Activated naive CD4-positive, alpha-beta T cell (primary cell): Measurements from ENCODE around the gene YEATS2.
"Not testable (repeated sequence)": the region's sequence is repeated elsewhere in the genome, so short reads cannot be mapped to it uniquely, and the experiment has no call there.

Experiments used
- DNase-seq, 4 experiments: peaks; one replicate each; lab custom pipeline; 2025; lab: John Stamatoyannopoulos, UW

Gene YEATS2

GRCh38 chr3:183697610-183698317, at the start of gene YEATS2:
TSS of gene YEATS2 (plus strand) at chr3:183697797. CDS start at chr3:183715163, 17,366 bp downstream.
- peak; percentile 41 to 67 (median 50) for DNase-seq

GRCh38 chr3:183650554-183650953, 47.0 kb upstream of the YEATS2 start:
- no peak for DNase-seq

DNA sequence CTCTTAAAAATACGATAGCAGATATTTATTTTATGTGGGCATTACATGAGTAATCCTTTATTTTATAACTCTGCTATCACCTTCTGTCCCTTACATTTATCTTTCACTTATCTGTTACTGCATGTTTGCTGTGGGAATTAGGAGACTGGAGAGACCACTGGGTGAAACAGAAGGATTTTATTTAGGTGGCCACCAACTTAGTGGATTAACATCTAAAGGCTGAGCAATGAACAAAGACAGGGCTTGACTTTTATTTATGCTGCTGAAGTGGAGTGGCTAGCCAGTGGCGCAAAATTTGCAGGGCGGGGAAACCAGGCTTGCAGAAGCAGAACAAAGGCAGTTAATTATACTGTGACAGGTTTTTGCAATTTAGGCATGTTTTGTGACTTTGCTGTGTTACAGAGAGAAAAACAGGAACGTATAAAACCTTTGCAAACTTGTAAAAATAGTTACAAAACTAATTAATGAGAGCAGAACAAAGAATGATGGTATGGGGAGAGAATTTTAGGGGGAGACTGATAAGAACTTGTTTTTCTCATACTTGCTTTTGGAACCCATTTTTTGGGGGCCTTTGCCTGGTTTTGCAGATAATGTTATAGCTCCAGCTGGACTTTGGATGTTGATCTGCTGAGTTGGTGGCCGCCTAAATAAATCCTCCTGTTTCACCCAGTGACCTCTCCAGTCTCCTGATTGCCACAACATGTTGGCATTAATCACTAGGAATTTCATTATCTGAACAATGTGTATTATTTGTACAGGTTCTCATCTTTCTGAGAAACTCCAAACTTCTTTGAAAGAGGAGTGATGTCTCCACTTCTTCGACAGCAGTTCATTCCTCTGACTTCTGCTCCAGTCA, 44.2 kb upstream of the YEATS2 start:
- DNase-seq = no peak

- DNase-seq = no peak
Measured at GRCh38 chr3:183654727-183655126, 42.9 kb upstream of the YEATS2 start.

- DNase-seq = no peak
Measured at GRCh38 chr3:183662099-183662498, 35.5 kb upstream of the YEATS2 start.

DNA sequence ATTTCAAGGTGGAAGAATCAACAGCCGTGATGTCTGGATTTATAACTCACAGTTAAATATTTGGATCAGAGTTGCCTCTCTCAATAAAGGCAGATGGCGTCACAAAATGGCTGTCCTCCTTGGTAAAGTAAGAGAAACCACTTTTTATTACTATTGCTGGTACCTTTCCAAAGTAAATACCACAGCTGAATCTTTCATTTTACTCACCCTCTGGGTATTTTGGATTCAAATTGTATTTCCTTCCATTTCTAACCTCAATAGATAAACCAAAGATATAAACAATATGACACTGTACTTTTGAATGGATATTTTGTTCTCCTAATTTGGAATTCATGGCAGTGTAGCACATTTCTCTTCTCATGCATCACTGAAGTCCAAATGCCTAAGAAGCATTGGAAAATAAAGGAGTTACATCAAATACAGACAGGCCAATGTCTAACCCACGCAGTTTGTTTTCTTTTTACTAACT, 32.6 kb upstream of the YEATS2 start:
- DNase-seq = no peak

DNA sequence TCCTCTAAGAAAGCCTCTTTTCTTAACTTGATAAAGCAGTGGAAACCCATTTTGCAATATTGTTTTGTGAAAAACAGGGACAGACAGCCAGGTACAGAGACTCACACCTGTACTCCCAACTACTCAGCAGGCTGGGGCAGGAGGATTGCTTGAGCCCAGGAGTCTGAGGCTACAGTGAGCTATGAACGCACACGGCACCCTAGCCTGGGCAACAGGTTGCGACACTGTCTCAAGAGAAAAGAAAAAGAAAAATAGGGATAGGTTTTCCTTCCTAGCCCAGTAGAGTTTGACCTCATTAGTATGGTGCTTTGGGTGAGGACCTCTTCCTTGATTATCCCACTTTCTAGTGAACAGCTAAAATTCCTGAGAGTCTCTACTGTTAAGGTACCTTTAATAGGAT, 17.5 kb upstream of the YEATS2 start:
- no peak for DNase-seq

- DNase-seq = no peak
Measured at GRCh38 chr3:183687705-183688104, 9.9 kb upstream of the YEATS2 start.

- DNase-seq = no peak
Measured at GRCh38 chr3:183688874-183689273, 8.7 kb upstream of the YEATS2 start.

DNA sequence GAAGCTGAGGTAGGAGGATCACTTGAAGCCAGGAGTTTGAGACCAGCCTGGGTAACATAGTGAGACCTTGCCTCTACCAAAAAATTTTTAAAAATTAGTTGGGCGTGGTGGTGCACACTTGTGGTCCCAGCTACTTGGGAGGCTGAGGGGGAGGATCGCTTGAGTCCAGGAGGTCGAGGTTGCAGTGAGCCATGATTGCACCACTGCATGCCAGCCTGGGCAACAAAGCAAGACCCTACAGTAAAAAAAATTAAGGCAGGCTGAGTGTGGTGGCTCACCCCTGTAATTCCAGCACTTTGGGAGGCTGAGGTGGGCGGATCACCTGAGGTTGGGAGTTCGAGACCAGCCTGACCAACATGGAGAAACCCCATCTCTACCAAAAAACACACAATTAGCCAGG, 8.0 kb upstream of the YEATS2 start:
- DNase-seq = not testable (repeated sequence)

- DNase-seq = no peak
Measured at GRCh38 chr3:183690402-183690995, 7.1 kb upstream of the YEATS2 start.

GRCh38 chr3:183692436-183692835, 5.2 kb upstream of the YEATS2 start:
- no peak for DNase-seq

DNA sequence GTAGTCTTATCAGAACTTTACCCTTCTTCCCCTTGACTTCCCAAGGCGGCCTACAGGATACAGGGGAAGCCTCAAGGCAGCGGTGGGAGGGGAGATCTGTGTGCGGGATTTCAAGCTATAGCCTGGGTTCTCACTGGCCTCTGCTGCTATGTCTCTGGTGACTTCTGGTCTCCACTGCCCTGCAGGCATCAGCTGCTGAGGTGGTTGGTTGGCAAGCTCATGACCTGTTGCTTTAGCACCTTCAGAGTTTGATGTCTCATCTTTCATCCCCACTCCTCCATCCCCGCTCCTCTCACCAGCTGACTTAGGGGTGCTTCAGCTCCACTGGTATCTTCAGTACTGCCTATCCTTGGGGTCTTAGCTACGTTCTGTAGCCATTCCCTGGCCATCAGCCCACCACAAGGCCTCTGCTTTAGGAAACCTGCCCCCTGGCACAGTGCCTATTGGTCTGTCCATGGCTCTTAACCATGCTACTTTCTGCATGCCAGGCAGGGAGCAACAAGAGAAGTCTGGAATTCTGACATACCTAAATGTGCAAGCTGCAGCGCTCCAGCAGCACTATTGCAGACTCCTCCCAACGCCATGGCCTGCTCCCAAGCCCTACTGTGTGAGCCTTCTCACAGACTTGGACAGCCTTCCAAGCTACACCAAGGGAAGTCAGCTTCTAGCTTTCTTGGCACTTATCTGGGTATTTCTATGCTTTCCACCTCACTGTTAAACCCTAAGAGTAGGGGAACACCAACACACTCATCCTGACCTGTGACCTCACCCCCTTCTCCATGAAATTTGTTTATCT, 1.8 kb upstream of the YEATS2 start:
- DNase-seq = no peak

GRCh38 chr3:183697123-183697609, 431 bp upstream of the YEATS2 start:
- DNase-seq = no peak

DNA sequence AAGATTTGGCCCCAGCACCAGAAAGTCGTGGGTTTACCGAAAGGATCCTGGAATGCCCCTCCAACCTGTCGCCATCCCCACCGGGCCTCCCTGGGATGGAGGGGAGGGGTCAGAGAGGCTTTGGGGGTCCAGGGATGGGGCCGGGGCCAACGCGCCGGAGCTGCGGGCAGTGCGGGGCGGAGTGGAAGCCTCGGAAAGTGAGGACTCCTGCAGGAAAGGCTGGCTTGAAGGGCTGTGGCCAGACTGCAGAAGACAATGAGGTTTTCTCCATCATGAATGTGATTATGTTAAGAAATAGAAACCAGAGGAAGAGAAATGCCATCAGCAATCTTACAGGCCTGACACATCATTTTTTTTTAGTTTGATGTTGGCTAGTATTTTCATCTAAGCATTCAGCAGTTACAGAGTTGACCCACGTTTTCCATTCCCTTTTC, 738 bp downstream of the YEATS2 start:
- DNase-seq = peak in 2 of 4 experiments; percentile 12 to 53

DNA sequence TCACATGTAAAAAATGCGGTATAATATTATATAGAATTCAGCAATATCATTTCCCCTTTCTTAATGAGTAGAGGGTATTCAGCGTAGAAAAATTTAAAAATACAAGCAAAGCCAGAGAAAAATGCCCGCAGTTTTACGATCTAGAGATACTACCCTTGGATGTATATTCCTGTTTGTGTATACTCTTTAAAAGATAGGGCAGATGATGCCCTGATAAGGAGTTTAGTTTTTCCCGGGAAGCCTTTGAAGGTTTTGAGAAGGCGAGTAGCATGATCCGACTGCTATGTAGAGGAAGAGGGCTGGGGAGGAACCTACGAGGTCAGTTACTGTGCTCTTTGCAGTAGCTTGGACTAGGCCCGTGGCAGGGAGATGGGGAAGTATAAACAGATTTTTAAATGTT, 1.2 kb downstream of the YEATS2 start:
- DNase-seq = no peak

DNA sequence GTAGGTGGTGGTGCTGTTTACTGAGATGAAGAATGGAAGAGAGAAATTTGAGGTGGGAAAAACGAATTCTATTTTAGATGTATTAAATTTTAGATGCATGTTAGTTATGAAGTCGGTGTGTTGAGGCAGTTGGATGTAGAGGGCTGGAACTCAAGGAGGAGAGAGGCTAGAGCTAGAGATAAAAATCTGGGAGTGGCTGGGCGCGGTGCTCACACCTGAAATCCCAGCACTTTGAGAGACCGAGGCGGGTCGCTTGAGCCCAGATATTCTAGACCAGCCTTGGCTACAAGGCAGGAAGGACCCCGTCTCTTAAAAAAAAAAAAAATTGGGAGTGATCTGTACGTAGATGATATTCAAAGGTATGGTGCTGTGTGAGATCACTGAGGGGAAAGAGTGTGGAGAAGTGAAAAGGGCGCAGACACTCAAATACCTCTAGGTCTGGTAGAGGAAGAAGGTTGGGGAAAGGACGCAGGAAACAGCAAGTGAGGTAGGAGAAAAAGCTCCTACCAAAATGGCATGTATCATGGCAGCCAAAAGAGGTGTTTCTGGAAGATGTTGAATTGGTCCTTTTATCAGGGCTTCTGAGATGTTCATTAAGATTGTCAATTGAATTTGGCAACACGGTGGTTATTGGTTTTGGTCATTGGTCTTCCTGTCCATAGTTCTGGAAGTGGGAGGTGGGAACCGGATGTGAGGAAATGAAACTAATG, 1.8 kb downstream of the YEATS2 start:
- no peak for DNase-seq

- no peak for DNase-seq
Measured at GRCh38 chr3:183701744-183702143, 4.1 kb downstream of the YEATS2 start.

DNA sequence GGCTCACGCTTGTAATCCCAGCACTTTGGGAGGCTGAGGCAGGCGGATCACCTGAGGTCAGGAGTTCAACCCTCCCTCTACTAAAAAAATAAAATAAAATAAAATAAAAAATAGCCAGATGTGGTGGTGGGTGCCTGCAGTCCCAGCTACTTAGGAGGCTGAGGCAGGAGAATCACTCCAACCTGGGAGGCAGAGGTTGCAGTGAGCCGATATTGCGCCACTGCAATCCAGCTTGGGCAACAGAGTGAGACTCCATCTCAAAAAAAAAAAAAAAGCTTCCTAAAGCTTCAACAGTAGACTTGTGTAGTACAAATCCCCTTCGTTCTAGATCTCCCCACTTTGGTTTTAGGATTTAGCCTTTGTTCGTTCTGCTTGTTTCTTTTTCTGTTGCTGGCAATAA, 6.3 kb downstream of the YEATS2 start:
- DNase-seq = not testable (repeated sequence)

- DNase-seq = no peak
Measured at GRCh38 chr3:183710231-183710630, 12.6 kb downstream of the YEATS2 start.

DNA sequence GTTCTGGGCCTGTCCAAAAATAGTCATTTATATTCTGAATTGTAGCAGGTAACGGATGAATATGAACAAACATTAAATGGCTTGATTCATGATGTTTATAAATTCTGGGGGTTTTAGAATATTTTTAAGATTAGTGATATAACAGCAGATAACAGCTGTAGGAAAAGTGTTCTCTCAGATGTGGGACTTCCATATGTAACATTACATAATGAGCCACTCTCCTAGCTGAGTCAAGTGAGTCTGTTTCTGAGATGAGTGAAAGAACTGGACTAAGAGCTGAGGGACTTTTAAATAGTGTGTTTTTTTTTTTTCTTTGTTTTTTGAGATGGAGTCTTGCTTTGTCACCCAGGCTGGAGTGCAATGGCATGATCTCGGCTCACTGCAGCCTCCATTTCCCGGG, 13.9 kb downstream of the YEATS2 start:
- no peak for DNase-seq
